Suprapubic skin (tissue), 4 donors: ENCODE data around the gene WWP2. TPM values are rescaled to one million over a fixed set of nuclear protein-coding genes. Genes with fewer than 3 reads are reported as not detected.

Source experiments
- DNase-seq, 2 donors: peaks; one replicate each; pipeline ENCODE4 v3.0.0-alpha.2; 2019; ENCODE audit warnings: low spot score in 2 of 2
- H3K27ac ChIP-seq: fragments of 200-600 bp; sonication (generic); one replicate; pipeline ENCODE4 v1.5.1; 2019
- H3K27me3 ChIP-seq: fragments of 200-600 bp; sonication (generic); one replicate; pipeline ENCODE4 v1.5.1; 2019
- H3K36me3 ChIP-seq: fragments of 200-600 bp; sonication (generic); one replicate; pipeline ENCODE4 v1.5.1; 2019
- H3K4me1 ChIP-seq: fragments of 200-600 bp; sonication (generic); one replicate; pipeline ENCODE4 v1.5.1; 2019
- H3K4me3 ChIP-seq: fragments of 200-600 bp; sonication (generic); one replicate; pipeline ENCODE4 v1.5.1; 2019; ENCODE audit warnings: mild to moderate bottlenecking
- H3K9me3 ChIP-seq: fragments of 200-600 bp; sonication (generic); one replicate; pipeline ENCODE4 v1.5.1; 2019
- CTCF ChIP-seq, 2 donors: fragments of 200-600 bp in 1 of 2; fragments of 450-650 bp in 1 of 2; sonication (generic) in 1 of 2; IDR thresholded peaks; one replicate each; pipeline ENCODE4 v1.5.1; 2016 to 2019; ENCODE audit warnings: antibody characterized with exemption in 2 of 2, mild to moderate bottlenecking in 1 of 2, moderate library complexity in 1 of 2
- EP300 ChIP-seq: sonication (generic); formaldehyde crosslinking; IDR thresholded peaks from one replicate; pipeline ENCODE4 v1.6.1; 2017; ENCODE audit warnings: antibody characterized with exemption
- POLR2A ChIP-seq, 2 donors: fragments of 450-650 bp; IDR thresholded peaks; one replicate each; pipeline ENCODE4 v1.6.1; 2017; ENCODE audit warnings: antibody characterized with exemption in 2 of 2, mild to moderate bottlenecking in 2 of 2, moderate library complexity in 2 of 2
- POLR2AphosphoS5 ChIP-seq, 3 donors: sonication (generic); formaldehyde crosslinking; IDR thresholded peaks; one replicate each; pipeline ENCODE4 v1.6.1; 2017; ENCODE audit warnings: antibody characterized with exemption in 3 of 3
- WGBS: methylation state at CpG from one replicate; pipeline ENCODE4 v1.1.5; 2018; 5-methylcytosine and 5-hydroxymethylcytosine counted together
- total RNA-seq, 4 donors: library from RNA; depleted of rRNA; stranded (reverse); fragments of >200 nt; gene quantifications; one replicate each; pipeline ENCODE4 v1.1.0, GENCODE V29; 2016

Gene WWP2
- total RNA-seq, 4 donors from 2014 or later, result 27.1 to 48.9 (median 42.2) TPM

DNA sequence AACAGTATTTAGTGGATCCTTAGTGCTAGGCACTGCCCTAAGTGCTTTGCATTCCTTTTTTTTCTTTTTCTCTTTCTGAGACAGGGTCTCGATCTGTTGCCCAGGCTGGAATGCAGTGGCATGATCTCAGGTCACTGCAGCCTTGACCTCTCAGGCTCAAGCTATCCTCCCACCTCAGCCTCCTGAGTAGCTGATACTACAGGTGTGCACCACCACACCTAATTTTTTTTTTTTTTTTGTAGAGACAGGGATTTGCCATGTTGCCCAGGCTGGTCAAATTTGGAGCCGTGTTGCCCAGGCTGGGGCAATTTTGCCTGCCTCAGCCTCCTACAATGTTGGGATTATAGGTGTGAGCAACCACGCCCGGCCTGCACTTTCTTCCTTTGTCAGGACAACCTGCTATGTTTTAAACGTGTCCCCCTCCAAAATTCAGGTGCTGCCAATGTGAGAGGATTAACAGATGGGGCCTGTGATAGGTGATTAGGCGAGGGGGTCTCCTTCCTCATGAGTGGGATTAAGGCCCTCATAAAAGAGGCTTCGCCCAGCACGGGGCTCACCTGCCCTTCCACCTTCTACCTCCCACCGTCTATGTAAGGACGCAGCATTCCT, 41.2 kb upstream of the WWP2 start:
- no peak overlapping the region for H3K27ac ChIP-seq
- no peaks in the 10 kb centered on the region for H3K27me3 ChIP-seq
- H3K4me1 ChIP-seq, result peaks cover under 1% of the 10 kb centered on the region
- no peaks in the 10 kb centered on the region for H3K9me3 ChIP-seq
- H3K4me3 ChIP-seq, result no peak overlapping the region
- H3K36me3 ChIP-seq, result peaks cover 6% of the 10 kb centered on the region
- no peak for TF ChIP-seq EP300
- TF ChIP-seq POLR2AphosphoS5 (IDR thresholded peaks at IDR 0.05), result no peak
- TF ChIP-seq POLR2A (IDR thresholded peaks at IDR 0.05), result no peak
- no peak for TF ChIP-seq CTCF (IDR thresholded peaks at IDR 0.05)
- 97% methylated on average over 10 of the region's 10 CpGs for WGBS
- peak in 1 of 2 donors; percentile 32 for DNase-seq

DNA sequence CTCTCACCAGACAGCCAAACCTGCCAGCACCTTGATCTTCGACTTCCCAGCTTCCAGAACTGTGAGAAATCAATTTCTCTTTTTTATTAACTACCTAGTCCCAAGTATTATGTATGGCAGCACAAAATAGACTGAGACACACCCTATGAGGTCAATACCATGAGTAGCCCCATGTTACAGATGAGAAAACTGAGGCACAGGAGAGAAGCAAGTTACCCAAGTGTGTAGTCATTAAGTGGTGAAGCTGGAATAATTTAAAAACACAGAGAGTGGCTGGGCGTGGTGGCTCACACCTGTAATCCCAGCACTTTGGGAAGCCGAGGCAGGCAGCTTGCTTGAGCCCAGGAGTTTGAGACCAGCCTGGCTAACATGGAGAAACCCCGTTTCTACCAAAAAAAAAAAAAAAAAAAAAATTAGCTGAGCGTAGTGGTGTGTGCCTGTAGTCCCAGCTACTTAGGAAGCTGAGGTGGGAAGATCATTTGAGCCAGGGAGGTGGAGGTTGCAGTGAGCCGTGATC, 40.6 kb upstream of the WWP2 start:
- Histone ChIP-seq H3K9me3 (no peaks in the 10 kb centered on the region), H3K27ac (no peak overlapping the region), H3K4me3 (no peak overlapping the region), H3K27me3 (no peaks in the 10 kb centered on the region), H3K36me3 (peaks cover 6% of the 10 kb centered on the region), H3K4me1 (peaks cover 7% of the 10 kb centered on the region)
- DNase-seq, result peak in 1 of 2 donors; percentile 1
- no peak for TF ChIP-seq POLR2A (IDR thresholded peaks at IDR 0.05)
- no peak for TF ChIP-seq CTCF (IDR thresholded peaks at IDR 0.05)
- no peak for TF ChIP-seq EP300
- TF ChIP-seq POLR2AphosphoS5 (IDR thresholded peaks at IDR 0.05), result no peak
- 89% methylated on average over 6 of the region's 6 CpGs for WGBS

GRCh38 chr16:69724414-69724873, 37.7 kb upstream of the WWP2 start:
- no peaks in the 10 kb centered on the region for H3K36me3 ChIP-seq
- H3K4me3 ChIP-seq, result no peak overlapping the region
- no peak for DNase-seq

DNA sequence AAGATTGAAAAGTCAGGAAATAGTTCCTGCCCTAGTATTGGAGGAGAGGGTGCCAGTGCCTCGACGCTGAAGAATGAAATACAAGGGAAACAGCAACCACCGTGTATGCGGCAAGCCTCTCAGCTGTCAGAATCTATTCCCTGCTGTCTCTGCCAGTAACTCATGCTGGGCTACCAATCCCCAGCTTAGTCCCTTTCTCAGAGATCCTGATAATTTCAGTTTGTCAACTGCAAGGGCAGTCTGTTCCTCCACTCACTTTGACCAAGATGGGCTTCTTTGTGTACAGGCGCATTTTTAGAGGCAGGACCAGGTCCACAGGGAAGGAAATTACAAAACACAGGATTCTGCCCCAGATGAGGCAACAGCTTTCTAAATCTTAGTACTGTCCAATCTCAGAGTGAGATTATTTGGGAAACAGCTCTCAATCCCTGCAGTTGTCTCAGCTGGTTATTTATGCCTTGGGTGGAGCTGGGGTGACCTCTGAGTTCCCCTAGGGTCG, 37.1 kb upstream of the WWP2 start:
- no peak overlapping the region for H3K4me3 ChIP-seq
- peak in 1 of 2 donors; percentile 11 for DNase-seq
- WGBS, result 42% methylated on average over 6 of the region's 6 CpGs
- H3K4me1 ChIP-seq, result peaks cover 19% of the 10 kb centered on the region
- H3K36me3 ChIP-seq, result no peaks in the 10 kb centered on the region
- H3K27me3 ChIP-seq, result no peaks in the 10 kb centered on the region
- H3K9me3 ChIP-seq, result no peaks in the 10 kb centered on the region
- no peak for TF ChIP-seq POLR2A (IDR thresholded peaks at IDR 0.05)
- no peak for TF ChIP-seq POLR2AphosphoS5 (IDR thresholded peaks at IDR 0.05)
- TF ChIP-seq CTCF (IDR thresholded peaks at IDR 0.05), result no peak
- TF ChIP-seq EP300, result no peak
- no peak overlapping the region for H3K27ac ChIP-seq

More at GRCh38 chr16:69724414-69724873, 37.7 kb upstream of the WWP2 start:
- Histone ChIP-seq H3K4me1 (peaks cover 19% of the 10 kb centered on the region), H3K9me3 (no peaks in the 10 kb centered on the region), H3K27me3 (no peaks in the 10 kb centered on the region), H3K27ac (no peak overlapping the region)
- 86% methylated on average over 2 of the region's 2 CpGs for WGBS
- TF ChIP-seq POLR2AphosphoS5 (IDR thresholded peaks at IDR 0.05), result no peak
- TF ChIP-seq POLR2A (IDR thresholded peaks at IDR 0.05), result no peak
- TF ChIP-seq CTCF (IDR thresholded peaks at IDR 0.05), result no peak
- TF ChIP-seq EP300, result no peak

DNA sequence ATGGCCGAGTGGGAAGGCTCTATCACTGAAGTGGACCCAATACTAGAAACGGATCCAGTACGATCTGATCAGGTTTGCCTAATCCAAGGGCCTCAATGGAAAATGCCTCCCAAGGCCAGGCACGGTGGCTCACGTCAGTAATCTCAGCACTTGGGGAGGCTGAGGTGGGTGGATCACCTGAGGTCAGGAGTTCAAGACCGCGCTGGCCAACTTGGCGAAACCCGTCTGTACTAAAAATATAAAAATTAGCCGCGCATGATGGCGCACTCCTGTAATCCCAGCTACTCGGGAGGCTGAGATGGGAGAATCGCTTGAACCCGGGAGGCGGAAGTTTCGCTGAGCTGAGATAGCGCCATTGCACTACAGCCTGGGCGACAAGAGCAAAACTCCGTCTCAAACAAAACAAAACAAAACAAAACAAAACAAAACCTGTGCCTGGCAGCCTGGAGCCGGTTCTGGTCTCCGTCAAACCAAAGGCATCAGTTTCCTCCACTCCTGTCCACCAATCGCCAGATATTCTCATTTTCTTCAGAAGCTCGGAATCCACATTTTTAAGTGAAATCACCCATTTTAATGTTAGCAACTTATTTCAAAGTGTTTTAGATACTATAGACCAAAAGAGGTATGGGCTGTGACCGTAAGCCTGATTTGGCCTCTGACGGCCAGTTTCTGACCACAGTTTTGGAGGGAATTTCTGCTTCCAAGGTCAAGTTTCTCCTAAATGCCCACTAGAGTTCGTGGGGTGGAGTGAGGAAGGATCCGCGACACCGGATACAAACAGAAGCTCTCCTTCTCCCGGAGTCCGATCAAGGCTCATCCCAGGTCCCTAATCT, 36.4 kb upstream of the WWP2 start:
- peaks cover 19% of the 10 kb centered on the region for H3K4me1 ChIP-seq
- no peak for TF ChIP-seq EP300
- no peak for TF ChIP-seq CTCF (IDR thresholded peaks at IDR 0.05)
- TF ChIP-seq POLR2AphosphoS5 (IDR thresholded peaks at IDR 0.05), result no peak
- TF ChIP-seq POLR2A (IDR thresholded peaks at IDR 0.05), result no peak
- no peaks in the 10 kb centered on the region for H3K9me3 ChIP-seq
- peak overlapping the region; percentile 51 for H3K4me3 ChIP-seq
- H3K27me3 ChIP-seq, result no peaks in the 10 kb centered on the region
- 77% methylated on average over 32 of the region's 32 CpGs for WGBS
- DNase-seq, result peak in 1 of 2 donors; percentile 56
- H3K36me3 ChIP-seq, result no peaks in the 10 kb centered on the region
- peak overlapping the region; percentile 70 for H3K27ac ChIP-seq
